WTC11 (cell line): ENCODE results near the gene IRF3. TPM values are rescaled to one million over a fixed set of nuclear protein-coding genes. Genes with fewer than 3 reads are reported as not detected.

Experiments used
- ATAC-seq: fragments of 200-7000 bp; cut with Tn5 transposase; 2 replicates; pipeline ENCODE4 v1.10.0; 2021; ENCODE audit warnings: mild to moderate bottlenecking, moderate library complexity
- CTCF ChIA-PET: fragments of 300-600 bp; sonication (Branson Sonifier 250); formaldehyde crosslinking; loops from one replicate; lab custom pipeline; 2021; ENCODE audit warnings: antibody characterized with exemption; lab: Charles Lee
- POLR2A ChIA-PET: fragments of 350-600 bp; sonication (Branson Sonifier 250); formaldehyde crosslinking; loops from one replicate; lab custom pipeline; 2021; ENCODE audit warnings: antibody characterized with exemption; lab: Charles Lee
- DNase-seq: peaks from one replicate; pipeline ENCODE4 v3.0.0; 2021; ENCODE audit warnings: low spot score
- H3K27ac Mint-ChIP-seq: 2 replicates; pipeline ENCODE4 v1.8.0; 2021; ENCODE audit warnings: mixed read lengths
- H3K27me3 Mint-ChIP-seq: 2 replicates; pipeline ENCODE4 v1.8.0; 2021; ENCODE audit warnings: low read depth, mild to moderate bottlenecking, moderate library complexity, mixed read lengths
- H3K36me3 Mint-ChIP-seq: 2 replicates; pipeline ENCODE4 v1.8.0; 2021; ENCODE audit warnings: mixed read lengths
- H3K4me1 Mint-ChIP-seq: 2 replicates; pipeline ENCODE4 v1.8.0; 2022; ENCODE audit warnings: mixed read lengths
- H3K4me3 Mint-ChIP-seq: 2 replicates; pipeline ENCODE4 v1.8.0; 2021; ENCODE audit warnings: mild to moderate bottlenecking, moderate library complexity, mixed read lengths
- H3K9me3 Mint-ChIP-seq: 2 replicates; pipeline ENCODE4 v1.8.0; 2021; ENCODE audit warnings: mixed read lengths
- ELF4 ChIP-seq: sonication (generic); formaldehyde crosslinking; IDR thresholded peaks from 2 replicates; pipeline ENCODE4 v1.8.1; 2022; ENCODE audit warnings: low read depth, mild to moderate bottlenecking, moderate library complexity, missing genetic modification reagents
- GABPB1 ChIP-seq: sonication (generic); formaldehyde crosslinking; IDR thresholded peaks from 2 replicates; pipeline ENCODE4 v1.8.1; 2023; ENCODE audit warnings: mild to moderate bottlenecking, missing genetic modification reagents
- JAZF1 ChIP-seq: fragments of 250-450 bp; sonication (Bioruptor Pico); IDR thresholded peaks from 2 replicates; pipeline ENCODE4 v1.9.0; 2021; ENCODE audit warnings: moderate library complexity, mild to moderate bottlenecking, inconsistent platforms
- MYBL2 ChIP-seq: sonication (generic); formaldehyde crosslinking; IDR thresholded peaks from 2 replicates; pipeline ENCODE4 v1.8.1; 2023; ENCODE audit warnings: mild to moderate bottlenecking, moderate library complexity, missing genetic modification reagents
- NR1H2 ChIP-seq: sonication (generic); formaldehyde crosslinking; IDR thresholded peaks from 2 replicates; pipeline ENCODE4 v1.9.0; 2021; ENCODE audit warnings: mild to moderate bottlenecking, moderate library complexity, missing genetic modification reagents
- NR2C2 ChIP-seq: sonication (generic); formaldehyde crosslinking; IDR thresholded peaks from 2 replicates; pipeline ENCODE4 v1.8.0; 2022; ENCODE audit warnings: mild to moderate bottlenecking, missing genetic modification reagents
- PRRX2 ChIP-seq: fragments of 250-450 bp; sonication (Bioruptor Pico); IDR thresholded peaks from 2 replicates; pipeline ENCODE4 v1.8.0; 2021; ENCODE audit warnings: mild to moderate bottlenecking
- RELA ChIP-seq: sonication (generic); formaldehyde crosslinking; IDR thresholded peaks from 2 replicates; pipeline ENCODE4 v1.8.1; 2022; ENCODE audit warnings: missing genetic modification reagents, mild to moderate bottlenecking, borderline replicate concordance
- RORB ChIP-seq: fragments of 250-450 bp; sonication (Bioruptor Pico); IDR thresholded peaks from 2 replicates; pipeline ENCODE4 v1.9.0; 2021; ENCODE audit warnings: mild to moderate bottlenecking
- SP1 ChIP-seq: sonication (generic); formaldehyde crosslinking; conservative IDR thresholded peaks from 2 replicates; pipeline ENCODE4 v1.8.1; 2022; ENCODE audit warnings: missing genetic modification reagents
- TP53 ChIP-seq: sonication (generic); formaldehyde crosslinking; IDR thresholded peaks from 2 replicates; pipeline ENCODE4 v1.8.1; 2023; ENCODE audit warnings: mild to moderate bottlenecking, missing genetic modification reagents
- ZNF219 ChIP-seq: sonication (generic); formaldehyde crosslinking; IDR thresholded peaks from 2 replicates; pipeline ENCODE4 v1.8.0; 2023; ENCODE audit warnings: missing genetic modification reagents, mild to moderate bottlenecking, borderline replicate concordance
- ZNF263 ChIP-seq: sonication (generic); formaldehyde crosslinking; IDR thresholded peaks from 2 replicates; pipeline ENCODE4 v1.8.1; 2022; ENCODE audit warnings: low read depth, mild to moderate bottlenecking, moderate library complexity, missing genetic modification reagents
- ZNF396 ChIP-seq: fragments of 250-450 bp; sonication (Bioruptor Pico); IDR thresholded peaks from 2 replicates; pipeline ENCODE4 v1.8.0; 2021; ENCODE audit warnings: mild to moderate bottlenecking, moderate library complexity, borderline replicate concordance
- ZNF423 ChIP-seq: fragments of 250-450 bp; sonication (Bioruptor Pico); IDR thresholded peaks from 2 replicates; pipeline ENCODE4 v2.1.2; 2022; ENCODE audit warnings: mild to moderate bottlenecking, moderate library complexity
- total RNA-seq: library from RNA; stranded (reverse); gene quantifications from 3 replicates; pipeline ENCODE4 v1.2.3, GENCODE V29; 2021
- TF ChIP-seq, protein P1 (sequence below): sonication (generic); formaldehyde crosslinking; IDR thresholded peaks from 2 replicates; pipeline ENCODE4 v1.8.0; 2022; ENCODE audit warnings: mild to moderate bottlenecking, missing genetic modification reagents
- TF ChIP-seq, protein P2 (sequence below): sonication (generic); formaldehyde crosslinking; IDR thresholded peaks from 2 replicates; pipeline ENCODE4 v1.8.1; 2022; ENCODE audit warnings: low read depth, mild to moderate bottlenecking, moderate library complexity, missing genetic modification reagents, borderline replicate concordance
- TF ChIP-seq, protein P3 (sequence below): sonication (generic); formaldehyde crosslinking; IDR thresholded peaks from 2 replicates; pipeline ENCODE4 v1.8.1; 2022; ENCODE audit warnings: low read depth, missing genetic modification reagents, borderline replicate concordance
- TF ChIP-seq, protein P4 (sequence below): sonication (generic); formaldehyde crosslinking; IDR thresholded peaks from 2 replicates; pipeline ENCODE4 v1.8.1; 2022; ENCODE audit warnings: mild to moderate bottlenecking, moderate library complexity, missing genetic modification reagents
- TF ChIP-seq, protein P5 (sequence below): fragments of 250-450 bp; sonication (Bioruptor Pico); IDR thresholded peaks from 2 replicates; pipeline ENCODE4 v1.9.0; 2021; ENCODE audit warnings: mild to moderate bottlenecking, borderline replicate concordance
- TF ChIP-seq, protein P6 (sequence below): sonication (generic); formaldehyde crosslinking; conservative IDR thresholded peaks from 2 replicates; pipeline ENCODE4 v1.8.1; 2022; ENCODE audit warnings: mild to moderate bottlenecking, missing genetic modification reagents
- TF ChIP-seq, protein P7 (sequence below): sonication (generic); formaldehyde crosslinking; IDR thresholded peaks from 2 replicates; pipeline ENCODE4 v1.8.0; 2022; ENCODE audit warnings: mild to moderate bottlenecking, missing genetic modification reagents
- TF ChIP-seq, protein P8 (sequence below): sonication (generic); formaldehyde crosslinking; IDR thresholded peaks from 2 replicates; pipeline ENCODE4 v1.8.1; 2023; ENCODE audit warnings: mild to moderate bottlenecking, missing genetic modification reagents, moderate library complexity

Gene IRF3
- total RNA-seq, 1 experiment from 2014 or later = 165 TPM

DNA sequence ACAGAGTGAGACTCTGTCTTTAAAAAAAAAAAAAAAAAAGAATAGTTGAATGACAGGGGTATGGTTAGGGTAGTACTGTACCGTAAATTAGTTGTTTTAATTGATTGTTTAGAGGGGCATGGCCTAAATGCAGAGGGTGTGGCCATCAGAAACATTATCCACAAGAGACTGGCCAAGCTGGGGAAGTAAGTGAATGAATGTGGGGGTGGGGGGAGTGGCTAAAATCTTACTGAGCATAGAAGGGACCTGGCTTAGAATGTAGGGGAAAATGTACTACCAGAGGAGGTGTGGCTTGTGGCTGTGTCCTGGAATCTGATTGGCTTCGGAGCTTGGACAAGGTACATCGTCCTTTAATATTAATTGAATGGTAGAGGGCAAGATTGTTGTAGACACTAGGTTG, 3.9 kb upstream of the IRF3 start (continued):
- no peak for TF ChIP-seq SP1 (CRISPR knock-in tag)
- TF ChIP-seq NR2C2 = no peak
- TF ChIP-seq, protein P1, sequence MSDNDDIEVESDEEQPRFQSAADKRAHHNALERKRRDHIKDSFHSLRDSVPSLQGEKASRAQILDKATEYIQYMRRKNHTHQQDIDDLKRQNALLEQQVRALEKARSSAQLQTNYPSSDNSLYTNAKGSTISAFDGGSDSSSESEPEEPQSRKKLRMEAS = no peak

DNA sequence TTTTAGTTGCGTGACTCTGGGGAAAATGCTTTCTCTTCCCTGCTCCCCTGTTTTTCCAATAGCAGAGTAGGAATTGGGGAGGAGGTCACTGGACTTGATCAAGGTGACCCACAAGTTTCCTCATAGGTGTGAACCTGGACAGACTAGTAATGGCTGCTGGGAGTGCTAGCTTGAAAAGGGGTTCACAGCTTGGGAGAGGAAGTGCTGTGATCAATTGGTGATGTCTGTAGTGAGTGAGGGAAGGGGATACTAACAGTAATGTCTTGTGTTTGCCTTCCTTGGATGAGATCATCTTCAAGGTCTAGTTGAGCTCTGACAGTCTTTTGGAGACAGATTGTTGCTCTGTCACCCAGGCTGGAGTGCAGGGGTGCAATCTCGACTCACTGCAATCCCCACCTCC, 1.8 kb upstream of the IRF3 start:
- ATAC-seq = no peak
- Mint-ChIP-seq H3K27me3 (no peaks in the 10 kb centered on the region; the same call in 1 of the 2 replicates), H3K36me3 (peaks cover 29% of the 10 kb centered on the region), H3K4me3 (peak overlapping the region; percentile 98), H3K4me1 (peaks cover 20% of the 10 kb centered on the region), H3K27ac (no peak overlapping the region), H3K9me3 (no peaks in the 10 kb centered on the region)
- ChIA-PET POLR2A (no interaction called here), CTCF (interaction anchor here (1.2 kb wide), 1 partner anchor 12 kb away, joined by 3 read pairs; no protein-coding TSS in a partner anchor)
- DNase-seq = no peak
- TF ChIP-seq, protein P2, sequence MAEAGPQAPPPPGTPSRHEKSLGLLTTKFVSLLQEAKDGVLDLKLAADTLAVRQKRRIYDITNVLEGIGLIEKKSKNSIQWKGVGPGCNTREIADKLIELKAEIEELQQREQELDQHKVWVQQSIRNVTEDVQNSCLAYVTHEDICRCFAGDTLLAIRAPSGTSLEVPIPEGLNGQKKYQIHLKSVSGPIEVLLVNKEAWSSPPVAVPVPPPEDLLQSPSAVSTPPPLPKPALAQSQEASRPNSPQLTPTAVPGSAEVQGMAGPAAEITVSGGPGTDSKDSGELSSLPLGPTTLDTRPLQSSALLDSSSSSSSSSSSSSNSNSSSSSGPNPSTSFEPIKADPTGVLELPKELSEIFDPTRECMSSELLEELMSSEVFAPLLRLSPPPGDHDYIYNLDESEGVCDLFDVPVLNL (CRISPR knock-in tag) = no peak
- TF ChIP-seq ZNF396 (CRISPR knock-in tag) (no peak), PRRX2 (CRISPR knock-in tag) (no peak), RELA (CRISPR knock-in tag) (no peak), ZNF263 (CRISPR knock-in tag) (no peak), NR1H2 (CRISPR knock-in tag) (no peak), ELF4 (no peak), GABPB1 (CRISPR knock-in tag) (no peak), RORB (CRISPR knock-in tag) (no peak)
- TF ChIP-seq, protein P3, sequence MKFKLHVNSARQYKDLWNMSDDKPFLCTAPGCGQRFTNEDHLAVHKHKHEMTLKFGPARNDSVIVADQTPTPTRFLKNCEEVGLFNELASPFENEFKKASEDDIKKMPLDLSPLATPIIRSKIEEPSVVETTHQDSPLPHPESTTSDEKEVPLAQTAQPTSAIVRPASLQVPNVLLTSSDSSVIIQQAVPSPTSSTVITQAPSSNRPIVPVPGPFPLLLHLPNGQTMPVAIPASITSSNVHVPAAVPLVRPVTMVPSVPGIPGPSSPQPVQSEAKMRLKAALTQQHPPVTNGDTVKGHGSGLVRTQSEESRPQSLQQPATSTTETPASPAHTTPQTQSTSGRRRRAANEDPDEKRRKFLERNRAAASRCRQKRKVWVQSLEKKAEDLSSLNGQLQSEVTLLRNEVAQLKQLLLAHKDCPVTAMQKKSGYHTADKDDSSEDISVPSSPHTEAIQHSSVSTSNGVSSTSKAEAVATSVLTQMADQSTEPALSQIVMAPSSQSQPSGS = no peak
- TF ChIP-seq, protein P4, sequence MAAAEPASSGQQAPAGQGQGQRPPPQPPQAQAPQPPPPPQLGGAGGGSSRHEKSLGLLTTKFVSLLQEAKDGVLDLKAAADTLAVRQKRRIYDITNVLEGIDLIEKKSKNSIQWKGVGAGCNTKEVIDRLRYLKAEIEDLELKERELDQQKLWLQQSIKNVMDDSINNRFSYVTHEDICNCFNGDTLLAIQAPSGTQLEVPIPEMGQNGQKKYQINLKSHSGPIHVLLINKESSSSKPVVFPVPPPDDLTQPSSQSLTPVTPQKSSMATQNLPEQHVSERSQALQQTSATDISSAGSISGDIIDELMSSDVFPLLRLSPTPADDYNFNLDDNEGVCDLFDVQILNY (CRISPR knock-in tag) = no peak
- TF ChIP-seq, protein P5, sequence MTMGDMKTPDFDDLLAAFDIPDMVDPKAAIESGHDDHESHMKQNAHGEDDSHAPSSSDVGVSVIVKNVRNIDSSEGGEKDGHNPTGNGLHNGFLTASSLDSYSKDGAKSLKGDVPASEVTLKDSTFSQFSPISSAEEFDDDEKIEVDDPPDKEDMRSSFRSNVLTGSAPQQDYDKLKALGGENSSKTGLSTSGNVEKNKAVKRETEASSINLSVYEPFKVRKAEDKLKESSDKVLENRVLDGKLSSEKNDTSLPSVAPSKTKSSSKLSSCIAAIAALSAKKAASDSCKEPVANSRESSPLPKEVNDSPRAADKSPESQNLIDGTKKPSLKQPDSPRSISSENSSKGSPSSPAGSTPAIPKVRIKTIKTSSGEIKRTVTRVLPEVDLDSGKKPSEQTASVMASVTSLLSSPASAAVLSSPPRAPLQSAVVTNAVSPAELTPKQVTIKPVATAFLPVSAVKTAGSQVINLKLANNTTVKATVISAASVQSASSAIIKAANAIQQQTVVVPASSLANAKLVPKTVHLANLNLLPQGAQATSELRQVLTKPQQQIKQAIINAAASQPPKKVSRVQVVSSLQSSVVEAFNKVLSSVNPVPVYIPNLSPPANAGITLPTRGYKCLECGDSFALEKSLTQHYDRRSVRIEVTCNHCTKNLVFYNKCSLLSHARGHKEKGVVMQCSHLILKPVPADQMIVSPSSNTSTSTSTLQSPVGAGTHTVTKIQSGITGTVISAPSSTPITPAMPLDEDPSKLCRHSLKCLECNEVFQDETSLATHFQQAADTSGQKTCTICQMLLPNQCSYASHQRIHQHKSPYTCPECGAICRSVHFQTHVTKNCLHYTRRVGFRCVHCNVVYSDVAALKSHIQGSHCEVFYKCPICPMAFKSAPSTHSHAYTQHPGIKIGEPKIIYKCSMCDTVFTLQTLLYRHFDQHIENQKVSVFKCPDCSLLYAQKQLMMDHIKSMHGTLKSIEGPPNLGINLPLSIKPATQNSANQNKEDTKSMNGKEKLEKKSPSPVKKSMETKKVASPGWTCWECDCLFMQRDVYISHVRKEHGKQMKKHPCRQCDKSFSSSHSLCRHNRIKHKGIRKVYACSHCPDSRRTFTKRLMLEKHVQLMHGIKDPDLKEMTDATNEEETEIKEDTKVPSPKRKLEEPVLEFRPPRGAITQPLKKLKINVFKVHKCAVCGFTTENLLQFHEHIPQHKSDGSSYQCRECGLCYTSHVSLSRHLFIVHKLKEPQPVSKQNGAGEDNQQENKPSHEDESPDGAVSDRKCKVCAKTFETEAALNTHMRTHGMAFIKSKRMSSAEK (CRISPR knock-in tag) = no peak

DNA sequence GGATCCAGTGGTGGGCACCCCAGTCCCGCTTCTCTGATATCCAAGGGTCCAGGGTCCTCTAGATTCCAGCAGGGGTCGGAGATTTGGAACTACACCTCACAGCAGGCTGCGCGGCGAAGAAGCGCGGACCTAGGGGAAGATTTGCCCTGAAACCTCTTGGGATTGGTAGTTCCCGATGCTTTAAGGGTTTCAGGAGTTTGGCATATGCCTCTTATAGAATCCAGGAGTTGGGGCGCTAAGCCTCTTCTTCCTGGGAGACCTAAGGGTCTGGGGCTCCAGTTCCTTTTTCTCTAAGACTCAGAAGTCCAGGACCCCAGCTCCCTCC, 425 bp upstream of the IRF3 start:
- ChIA-PET CTCF (interaction anchor here (0.6 to 3.6 kb wide), 4 partner anchors 9 to 201 kb away, joined by 3 to 35 read pairs (median 10); partner anchors contain the start of genes PNKP, PRMT1 and SCAF1), POLR2A (interaction anchor here (2.7 kb wide), 1 partner anchor 10 kb away, joined by 29 read pairs; the partner anchor contains the start of gene PRMT1)
- H3K36me3 Mint-ChIP-seq = peaks cover 38% of the 10 kb centered on the region
- ATAC-seq (peak; percentile 15), DNase-seq (peak; percentile 60)
- no peak overlapping the region; the same call in 1 of the 2 replicates for H3K27ac Mint-ChIP-seq
- no peaks in the 10 kb centered on the region; the same call in 1 of the 2 replicates for H3K27me3 Mint-ChIP-seq
- H3K9me3 Mint-ChIP-seq = no peaks in the 10 kb centered on the region
- H3K4me1 Mint-ChIP-seq = peaks cover 12% of the 10 kb centered on the region
- peak overlapping the region; percentile 98 for H3K4me3 Mint-ChIP-seq
- TF ChIP-seq RELA (CRISPR knock-in tag) (no peak), JAZF1 (CRISPR knock-in tag) (no peak), ZNF423 (no peak), ZNF219 (CRISPR knock-in tag) (no peak), TP53 (no peak), SP1 (CRISPR knock-in tag) (no peak), MYBL2 (CRISPR knock-in tag) (no peak)
- TF ChIP-seq, protein P6, sequence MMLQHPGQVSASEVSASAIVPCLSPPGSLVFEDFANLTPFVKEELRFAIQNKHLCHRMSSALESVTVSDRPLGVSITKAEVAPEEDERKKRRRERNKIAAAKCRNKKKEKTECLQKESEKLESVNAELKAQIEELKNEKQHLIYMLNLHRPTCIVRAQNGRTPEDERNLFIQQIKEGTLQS = no peak
- TF ChIP-seq, protein P7, sequence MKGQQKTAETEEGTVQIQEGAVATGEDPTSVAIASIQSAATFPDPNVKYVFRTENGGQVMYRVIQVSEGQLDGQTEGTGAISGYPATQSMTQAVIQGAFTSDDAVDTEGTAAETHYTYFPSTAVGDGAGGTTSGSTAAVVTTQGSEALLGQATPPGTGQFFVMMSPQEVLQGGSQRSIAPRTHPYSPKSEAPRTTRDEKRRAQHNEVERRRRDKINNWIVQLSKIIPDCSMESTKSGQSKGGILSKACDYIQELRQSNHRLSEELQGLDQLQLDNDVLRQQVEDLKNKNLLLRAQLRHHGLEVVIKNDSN = no peak
- TF ChIP-seq, protein P2 (CRISPR knock-in tag) = no peak
- TF ChIP-seq, protein P8, sequence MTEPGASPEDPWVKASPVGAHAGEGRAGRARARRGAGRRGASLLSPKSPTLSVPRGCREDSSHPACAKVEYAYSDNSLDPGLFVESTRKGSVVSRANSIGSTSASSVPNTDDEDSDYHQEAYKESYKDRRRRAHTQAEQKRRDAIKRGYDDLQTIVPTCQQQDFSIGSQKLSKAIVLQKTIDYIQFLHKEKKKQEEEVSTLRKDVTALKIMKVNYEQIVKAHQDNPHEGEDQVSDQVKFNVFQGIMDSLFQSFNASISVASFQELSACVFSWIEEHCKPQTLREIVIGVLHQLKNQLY = no peak
